ENCODE results near the gene ADM.

The ADM gene

DNA sequence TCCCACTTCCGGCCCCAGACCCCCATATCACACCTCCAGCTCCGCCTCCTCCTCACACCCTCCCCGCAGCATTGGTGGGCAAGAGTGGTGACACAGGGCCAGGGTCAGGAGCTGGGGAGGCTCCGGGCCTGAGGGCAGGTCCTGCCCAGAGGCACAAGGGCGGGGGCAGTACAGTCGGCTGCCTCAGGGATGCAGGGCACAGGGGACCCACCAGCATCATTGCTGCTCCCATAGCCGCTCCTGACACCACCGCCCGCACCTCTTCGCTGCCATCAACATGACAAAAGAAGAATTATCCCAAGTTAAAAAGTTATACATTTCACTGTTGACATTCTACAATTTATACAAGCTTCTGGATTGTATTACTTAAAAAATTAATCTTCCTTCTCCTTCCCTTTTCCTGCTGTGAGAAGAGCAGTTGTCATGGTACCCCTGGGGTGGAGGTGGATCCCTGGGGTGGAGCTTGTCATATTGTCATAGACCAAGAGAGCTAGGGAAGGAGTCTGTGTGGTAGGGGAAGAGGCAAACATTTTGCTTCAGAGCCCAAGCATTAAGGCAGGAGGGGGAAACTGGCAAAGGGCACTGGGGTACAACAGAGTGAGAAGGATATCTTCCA lies 15.0 kb upstream of the ADM start:
- in situ Hi-C loops (cut with HindIII; ENCODE audit: low sequenced_read_pairs), result no loop called here

DNA sequence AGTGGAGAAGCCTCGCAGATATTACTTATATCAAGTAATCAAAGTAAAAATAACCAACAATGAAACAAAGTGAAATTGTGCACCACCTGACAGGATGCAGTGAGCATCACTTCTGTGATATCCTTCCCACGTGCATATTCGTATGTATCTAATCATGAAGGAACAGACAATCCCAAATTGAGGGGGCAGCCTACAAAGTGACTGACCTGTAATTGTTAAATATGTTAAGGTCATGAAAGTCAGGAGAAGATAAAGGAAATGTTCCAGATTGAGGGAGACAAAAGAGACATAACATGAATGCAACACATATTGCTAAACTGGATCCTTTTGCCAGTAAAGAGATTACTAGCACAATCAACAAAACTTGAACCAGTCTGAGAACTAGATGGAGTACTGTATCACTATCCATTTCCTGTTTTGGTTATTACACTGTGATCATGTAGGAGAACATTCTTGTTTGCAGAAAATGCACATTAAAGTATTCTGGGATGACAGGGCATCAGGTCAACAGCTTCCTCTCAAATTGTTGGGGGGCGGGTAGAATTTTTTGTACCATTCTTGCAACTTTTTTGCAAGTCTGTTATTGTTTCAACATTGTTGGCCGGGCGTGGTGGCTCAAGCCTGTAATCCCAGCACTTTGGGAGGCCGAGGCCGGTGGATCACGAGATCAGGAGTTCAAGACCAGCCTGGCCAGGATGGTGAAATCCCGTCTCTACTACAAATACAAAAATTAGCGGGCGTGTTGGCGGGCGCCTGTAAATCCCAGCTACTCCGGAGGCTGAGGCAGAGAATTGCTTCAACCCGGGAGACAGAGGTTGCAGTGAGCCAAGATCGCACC lies 12.9 kb upstream of the ADM start:
- in situ Hi-C loops (cut with HindIII; ENCODE audit: low sequenced_read_pairs), result no loop called here

DNA sequence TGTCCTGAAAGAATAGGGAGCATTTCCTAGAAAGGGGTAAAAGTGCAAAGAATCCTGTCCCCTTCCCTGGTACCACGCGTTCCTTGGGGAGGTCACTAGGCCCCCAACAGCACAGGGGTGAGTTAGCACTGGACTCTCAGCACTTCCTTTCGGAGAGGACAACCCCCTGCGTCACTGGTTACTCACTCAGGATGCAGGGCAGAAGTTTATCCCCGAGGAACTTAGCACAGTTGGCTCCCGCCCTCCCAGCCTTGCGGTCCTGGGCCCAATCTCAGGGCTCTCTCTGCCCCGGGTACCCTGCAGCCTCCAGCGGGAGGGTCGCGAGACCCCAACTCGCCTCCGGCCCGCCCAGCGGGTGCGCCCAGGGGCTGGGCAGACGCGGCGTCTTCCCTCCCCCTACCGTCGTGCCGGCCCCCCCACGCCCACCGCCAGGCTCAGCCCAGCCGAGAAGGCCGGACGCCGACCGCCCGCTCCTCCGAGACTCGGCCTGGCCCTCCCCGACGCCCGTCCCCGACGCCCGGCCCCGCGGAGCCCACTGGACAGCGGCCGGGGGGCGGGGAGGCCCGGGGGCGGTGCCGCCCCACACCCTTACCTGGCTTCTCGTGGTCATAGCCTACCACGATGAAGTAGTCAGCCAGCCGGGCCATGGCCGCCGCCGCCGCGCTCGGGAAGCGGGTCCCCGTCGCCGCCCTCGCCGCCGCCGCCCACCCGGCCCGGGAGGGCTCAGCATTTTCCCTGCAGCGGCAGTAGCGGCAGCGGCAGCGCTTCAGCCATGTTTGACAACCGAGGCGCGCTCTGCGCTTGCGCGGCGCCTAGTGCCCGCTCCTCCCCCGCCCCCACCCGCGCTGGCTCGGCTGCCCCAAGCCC lies 11.2 kb upstream of the ADM start, which contains the start of gene SBF2:
Gene SBF2, minus strand, starts transcription at position 797 of the 867 bp plus-strand sequence. Its CDS starts 150 bp downstream, at position 647.
- in situ Hi-C loops (cut with HindIII; ENCODE audit: low sequenced_read_pairs), result no loop called here

DNA sequence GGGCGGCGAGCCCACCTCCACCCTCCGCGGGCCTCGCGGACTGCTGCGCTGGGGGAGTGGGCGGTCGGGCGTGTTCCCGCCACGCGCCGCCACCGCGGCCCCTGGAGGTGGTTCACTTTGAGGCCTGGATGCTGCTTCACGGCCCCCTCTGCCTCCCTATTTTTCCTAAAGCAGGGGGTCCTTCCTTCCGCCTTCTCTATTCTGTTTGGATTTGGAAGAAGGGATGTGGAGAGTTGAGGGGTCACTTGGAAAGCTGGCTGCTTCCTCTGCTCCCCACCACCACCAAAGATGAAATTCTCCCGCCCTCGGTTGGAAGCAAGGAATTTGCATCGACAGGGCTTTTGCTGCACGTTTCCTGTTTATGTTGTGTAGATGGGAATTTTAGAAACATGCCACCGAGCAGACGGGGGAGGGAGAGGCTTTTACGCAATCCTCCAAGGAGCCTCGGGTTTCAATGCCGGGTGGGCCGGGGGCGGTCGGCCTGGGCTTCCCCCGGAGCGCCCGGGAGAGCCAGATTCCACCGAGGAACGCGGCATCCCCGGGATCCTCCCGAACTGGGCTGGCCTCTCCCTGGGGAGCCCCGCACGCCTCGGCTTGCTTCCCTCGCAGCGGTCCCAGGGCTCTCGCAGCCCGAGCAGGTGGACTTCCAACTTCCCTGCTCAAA lies 10.5 kb upstream of the ADM start:
- in situ Hi-C loops (cut with HindIII; ENCODE audit: low sequenced_read_pairs), result no loop called here

GRCh38 chr11:10295064-10295901 lies 9.6 kb upstream of the ADM start:
- in situ Hi-C loops (cut with HindIII; ENCODE audit: low sequenced_read_pairs), result no loop called here

GRCh38 chr11:10298342-10298741 lies 6.5 kb upstream of the ADM start:
- in situ Hi-C loops (cut with HindIII; ENCODE audit: low sequenced_read_pairs), result no loop called here

- in situ Hi-C loops (cut with HindIII; ENCODE audit: low sequenced_read_pairs), result loop anchor here (5.0 to 10.0 kb wide), 2 partner anchors 80 to 547 kb away; no protein-coding TSS in a partner anchor
These were observed 3.1 kb upstream of the ADM start for GRCh38 chr11:10301656-10302358.

DNA sequence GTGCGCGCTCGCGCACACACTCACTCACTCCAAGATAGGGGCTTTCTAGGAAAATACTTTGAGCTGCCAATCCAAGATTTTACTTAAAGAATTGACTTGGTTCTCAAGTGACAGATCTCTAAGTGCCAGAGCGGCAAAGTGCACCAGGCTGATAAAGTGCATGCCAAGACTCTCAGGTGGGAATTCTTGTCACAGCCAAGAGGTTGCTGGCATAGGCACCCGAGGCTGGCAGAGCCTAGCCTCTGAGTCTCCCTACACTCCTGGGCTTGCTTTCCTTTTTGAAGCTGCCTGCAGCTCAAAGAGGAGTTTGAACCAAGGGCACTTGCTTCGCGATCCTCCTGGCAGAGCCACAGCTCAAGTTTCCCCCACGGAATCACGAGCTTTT lies 2.5 kb upstream of the ADM start:
- in situ Hi-C loops (cut with HindIII; ENCODE audit: low sequenced_read_pairs), result loop anchor here (5.0 to 10.0 kb wide), 2 partner anchors 80 to 548 kb away; no protein-coding TSS in a partner anchor

DNA sequence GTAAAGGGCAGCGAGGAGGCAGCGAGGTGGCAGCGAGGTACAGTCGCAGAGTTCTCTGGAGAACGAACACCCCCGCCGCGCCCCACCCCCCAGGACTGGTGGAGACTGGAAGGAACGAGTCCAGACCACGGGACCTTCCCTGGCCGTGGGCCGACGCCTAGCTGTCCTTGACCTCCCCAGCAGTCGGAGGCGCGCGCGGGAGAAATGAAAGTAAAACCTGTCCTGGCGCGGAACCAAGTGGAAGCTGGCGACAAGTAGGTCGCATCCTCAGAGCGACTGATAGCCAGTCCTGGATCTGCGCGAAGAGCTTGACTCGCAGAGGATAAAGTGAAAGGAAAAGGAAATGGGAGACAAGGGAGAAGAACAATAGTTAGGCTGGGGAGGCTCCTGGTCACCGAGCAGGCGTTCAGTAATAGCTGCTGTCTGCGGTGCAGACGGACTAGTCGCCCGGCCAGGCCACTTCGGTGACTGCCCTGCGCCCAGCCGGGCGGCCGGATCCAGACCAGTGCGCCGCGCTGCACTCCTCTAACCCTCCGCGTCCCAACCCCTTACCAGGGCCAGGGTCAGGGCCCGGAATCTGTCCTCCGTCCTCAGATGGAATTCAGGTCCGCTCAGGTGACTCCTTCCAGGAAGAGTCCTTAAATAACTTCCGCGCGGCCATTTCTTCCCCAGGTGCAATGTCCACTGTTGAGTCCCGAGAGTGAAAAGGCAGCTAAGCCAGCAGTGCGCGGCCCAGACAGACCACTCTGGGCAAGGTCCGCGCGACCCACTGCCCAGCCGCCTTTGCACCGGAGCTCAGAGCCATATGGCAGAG lies 1.9 kb upstream of the ADM start:
- in situ Hi-C loops (cut with HindIII; ENCODE audit: low sequenced_read_pairs), result loop anchor here (5.0 to 10.0 kb wide), 2 partner anchors 81 to 548 kb away; no protein-coding TSS in a partner anchor

DNA sequence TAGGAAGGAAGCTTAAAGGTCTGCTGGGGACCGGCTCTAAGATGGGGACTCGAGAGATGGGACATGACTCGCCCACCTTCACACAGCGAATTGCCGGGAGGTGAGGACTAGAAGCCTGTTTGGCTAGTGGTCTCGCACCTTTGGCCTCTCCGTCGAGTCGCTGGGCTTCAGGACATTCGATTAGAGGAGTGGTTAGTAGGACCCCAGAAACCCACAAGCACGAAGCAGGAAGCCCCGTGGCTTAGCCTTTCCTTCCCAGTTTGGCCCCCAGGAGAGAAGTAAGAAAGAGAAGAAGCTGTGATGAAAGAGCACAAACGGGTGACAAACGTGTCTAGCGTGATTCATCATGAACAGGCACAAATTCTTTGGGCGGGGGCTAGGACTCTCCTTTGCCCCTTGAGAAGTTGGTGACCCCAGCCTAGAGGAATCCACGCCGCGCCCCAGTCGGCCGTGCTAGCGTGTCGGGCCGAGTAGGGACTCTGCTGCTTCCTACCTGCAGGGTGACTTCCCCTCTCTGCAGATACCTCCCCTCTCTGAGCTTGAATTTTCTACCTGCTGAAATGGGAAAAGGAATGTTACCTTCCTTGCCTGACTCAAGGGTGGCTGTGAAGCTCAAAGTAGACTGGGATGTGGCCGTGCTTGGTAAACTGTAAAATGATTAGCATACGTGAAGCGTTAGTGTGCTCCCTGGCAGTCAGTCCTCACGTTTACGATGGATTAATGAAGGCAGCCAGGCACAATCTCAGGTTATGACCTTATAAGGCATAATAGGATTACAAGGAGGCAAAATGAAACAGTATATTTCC lies 1.1 kb upstream of the ADM start:
- in situ Hi-C loops (cut with HindIII; ENCODE audit: low sequenced_read_pairs), result loop anchor here (5.0 to 10.0 kb wide), 2 partner anchors 81 to 549 kb away; no protein-coding TSS in a partner anchor

DNA sequence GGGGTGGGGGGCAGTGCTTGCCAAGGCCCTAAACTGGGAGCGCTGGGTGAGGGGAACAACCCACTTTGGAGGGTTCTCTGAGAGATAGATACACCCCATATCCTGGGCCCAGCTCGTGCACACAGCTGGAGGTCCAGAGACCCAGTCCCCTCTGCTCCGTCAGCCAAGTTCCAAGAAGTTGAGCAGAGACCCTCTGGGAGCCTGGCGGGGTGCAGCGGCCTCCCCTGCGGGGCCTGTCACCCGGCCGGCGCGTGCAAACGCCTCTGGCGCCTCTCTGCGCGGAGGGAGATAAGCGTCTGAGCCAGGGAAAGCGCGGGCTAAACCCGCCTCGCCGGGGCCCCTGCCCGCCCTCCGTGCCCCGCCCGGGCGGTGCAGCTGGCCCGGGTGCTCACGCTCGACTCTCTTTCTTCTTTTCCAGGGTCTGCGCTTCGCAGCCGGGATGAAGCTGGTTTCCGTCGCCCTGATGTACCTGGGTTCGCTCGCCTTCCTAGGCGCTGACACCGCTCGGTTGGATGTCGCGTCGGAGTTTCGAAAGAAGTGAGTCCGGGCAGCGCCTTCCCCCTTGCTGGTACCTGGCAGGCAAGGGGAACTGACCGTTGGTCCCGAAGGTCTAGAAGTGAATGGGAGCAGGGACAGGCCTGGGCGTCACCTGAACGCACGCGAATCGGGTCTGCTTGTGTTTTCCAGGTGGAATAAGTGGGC lies 540 bp downstream of the ADM start:
- in situ Hi-C loops (cut with HindIII; ENCODE audit: low sequenced_read_pairs), result loop anchor here (10.0 kb wide), 1 partner anchor 551 kb away; no protein-coding TSS in a partner anchor

DNA sequence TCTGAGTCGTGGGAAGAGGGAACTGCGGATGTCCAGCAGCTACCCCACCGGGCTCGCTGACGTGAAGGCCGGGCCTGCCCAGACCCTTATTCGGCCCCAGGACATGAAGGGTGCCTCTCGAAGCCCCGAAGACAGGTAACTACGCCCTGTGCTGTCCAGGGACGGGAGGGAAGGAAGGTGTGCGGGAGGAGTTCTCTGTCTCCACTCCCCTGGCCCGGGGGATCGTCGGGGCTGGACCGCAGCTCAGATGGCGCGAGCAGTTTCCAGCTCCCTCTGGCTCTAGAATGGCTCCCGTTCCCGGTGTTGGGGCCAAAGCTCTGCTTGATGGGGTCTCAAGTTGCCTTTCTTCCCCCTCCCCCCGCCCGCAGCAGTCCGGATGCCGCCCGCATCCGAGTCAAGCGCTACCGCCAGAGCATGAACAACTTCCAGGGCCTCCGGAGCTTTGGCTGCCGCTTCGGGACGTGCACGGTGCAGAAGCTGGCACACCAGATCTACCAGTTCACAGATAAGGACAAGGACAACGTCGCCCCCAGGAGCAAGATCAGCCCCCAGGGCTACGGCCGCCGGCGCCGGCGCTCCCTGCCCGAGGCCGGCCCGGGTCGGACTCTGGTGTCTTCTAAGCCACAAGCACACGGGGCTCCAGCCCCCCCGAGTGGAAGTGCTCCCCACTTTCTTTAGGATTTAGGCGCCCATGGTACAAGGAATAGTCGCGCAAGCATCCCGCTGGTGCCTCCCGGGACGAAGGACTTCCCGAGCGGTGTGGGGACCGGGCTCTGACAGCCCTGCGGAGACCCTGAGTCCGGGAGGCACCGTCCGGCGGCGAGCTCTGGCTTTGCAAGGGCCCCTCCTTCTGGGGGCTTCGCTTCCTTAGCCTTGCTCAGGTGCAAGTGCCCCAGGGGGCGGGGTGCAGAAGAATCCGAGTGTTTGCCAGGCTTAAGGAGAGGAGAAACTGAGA lies 1.4 kb downstream of the ADM start:
- in situ Hi-C loops (cut with HindIII; ENCODE audit: low sequenced_read_pairs), result loop anchor here (10.0 kb wide), 1 partner anchor 551 kb away; no protein-coding TSS in a partner anchor

GRCh38 chr11:10307022-10307399 lies 2.1 kb downstream of the ADM start:
- in situ Hi-C loops (cut with HindIII; ENCODE audit: low sequenced_read_pairs), result loop anchor here (10.0 kb wide), 1 partner anchor 552 kb away; no protein-coding TSS in a partner anchor

DNA sequence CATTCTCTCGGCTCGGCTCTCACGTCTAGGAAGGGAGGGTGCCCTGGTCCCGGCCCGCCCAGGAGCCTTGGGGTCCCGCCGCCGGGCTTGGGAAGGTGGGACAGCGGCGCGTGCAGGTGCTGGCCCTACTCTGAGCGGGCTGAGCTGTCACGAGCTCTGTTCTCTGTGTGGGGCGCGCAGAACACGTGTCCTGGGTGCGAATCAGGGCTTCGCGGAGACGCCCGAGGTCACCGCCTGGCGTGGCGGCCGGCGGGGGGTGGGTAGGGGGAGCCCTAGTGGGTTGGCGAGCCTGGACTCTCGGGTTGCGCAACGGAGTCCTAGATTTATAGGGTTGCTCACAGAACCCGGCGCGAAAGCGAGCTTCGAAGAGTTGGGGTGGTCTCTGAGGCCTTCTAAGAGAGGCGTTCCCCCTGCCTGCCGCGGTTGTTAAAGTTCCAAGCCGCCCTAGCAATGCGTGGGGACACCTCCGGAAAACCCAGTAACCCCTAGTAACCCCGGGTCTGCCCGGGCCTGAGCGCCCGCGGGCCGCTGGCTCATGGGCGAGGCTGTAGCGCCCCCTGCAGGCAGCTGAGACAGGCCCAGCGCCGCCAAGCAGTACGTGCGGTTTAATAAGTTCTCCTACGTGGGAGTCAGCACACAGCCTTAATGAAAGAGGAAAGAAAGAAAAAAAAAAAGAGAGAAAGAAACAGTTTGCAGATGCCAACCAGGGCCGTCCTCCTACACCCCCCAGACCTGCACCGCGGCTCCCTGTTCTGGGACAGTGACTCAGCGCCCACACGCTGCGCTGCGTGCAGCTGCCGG lies 2.7 kb downstream of the ADM start:
- in situ Hi-C loops (cut with HindIII; ENCODE audit: low sequenced_read_pairs), result loop anchor here (10.0 kb wide), 1 partner anchor 553 kb away; no protein-coding TSS in a partner anchor

All from DLD1 (cell line).